Right lobe of liver (tissue), 4 donors: Measurements from ENCODE around the gene MYBPC3.

ENCODE experiments used
- POLR2A ChIP-seq: fragments of 450-650 bp; IDR thresholded peaks from one replicate; pipeline ENCODE4 v1.6.1; 2017; ENCODE audit warnings: antibody characterized with exemption, mild to moderate bottlenecking
- TF ChIP-seq, protein P1 (sequence below), 4 donors: fragments of 200-600 bp in 3 of 4; fragments of 450-650 bp in 1 of 4; IDR thresholded peaks; one replicate each; pipeline versions ENCODE4 v1.5.1 to v1.8.0; 2016 to 2022; ENCODE audit warnings: antibody characterized with exemption in 4 of 4, mild to moderate bottlenecking in 2 of 4
- donor health status: DM: no; HTN: no; CAD: no.
- donor health status: DM: no; HTN: no; CAD: no.
- donor health status: DM: no; HTN: yes; CAD: no.

DNA sequence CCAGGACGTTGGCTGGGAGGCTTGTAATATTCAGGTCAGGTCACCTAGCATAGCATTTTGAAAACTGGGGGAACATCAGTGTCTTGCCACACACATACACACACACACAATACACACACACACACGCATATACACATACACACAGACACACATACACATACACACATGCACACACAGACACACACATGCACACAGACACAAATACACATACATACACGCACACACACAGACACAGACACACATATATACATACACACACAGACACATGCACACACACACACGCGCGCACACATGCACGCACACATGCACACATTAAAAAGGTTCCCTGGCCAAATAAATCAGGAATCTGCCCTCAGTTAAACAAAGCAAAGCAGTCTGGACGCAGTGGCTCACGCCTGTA, 12.5 kb downstream of the MYBPC3 start:
- TF ChIP-seq, protein P1, sequence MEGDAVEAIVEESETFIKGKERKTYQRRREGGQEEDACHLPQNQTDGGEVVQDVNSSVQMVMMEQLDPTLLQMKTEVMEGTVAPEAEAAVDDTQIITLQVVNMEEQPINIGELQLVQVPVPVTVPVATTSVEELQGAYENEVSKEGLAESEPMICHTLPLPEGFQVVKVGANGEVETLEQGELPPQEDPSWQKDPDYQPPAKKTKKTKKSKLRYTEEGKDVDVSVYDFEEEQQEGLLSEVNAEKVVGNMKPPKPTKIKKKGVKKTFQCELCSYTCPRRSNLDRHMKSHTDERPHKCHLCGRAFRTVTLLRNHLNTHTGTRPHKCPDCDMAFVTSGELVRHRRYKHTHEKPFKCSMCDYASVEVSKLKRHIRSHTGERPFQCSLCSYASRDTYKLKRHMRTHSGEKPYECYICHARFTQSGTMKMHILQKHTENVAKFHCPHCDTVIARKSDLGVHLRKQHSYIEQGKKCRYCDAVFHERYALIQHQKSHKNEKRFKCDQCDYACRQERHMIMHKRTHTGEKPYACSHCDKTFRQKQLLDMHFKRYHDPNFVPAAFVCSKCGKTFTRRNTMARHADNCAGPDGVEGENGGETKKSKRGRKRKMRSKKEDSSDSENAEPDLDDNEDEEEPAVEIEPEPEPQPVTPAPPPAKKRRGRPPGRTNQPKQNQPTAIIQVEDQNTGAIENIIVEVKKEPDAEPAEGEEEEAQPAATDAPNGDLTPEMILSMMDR (IDR thresholded peaks at IDR 0.05): no peak
- no peak for TF ChIP-seq POLR2A
